Ascending aorta (tissue), 2 donors: ENCODE results near the gene SENP6. TPM values are rescaled to one million over a fixed set of nuclear protein-coding genes. Genes with fewer than 3 reads are reported as not detected.

ENCODE experiments used
- DNase-seq, 2 donors: peaks; one replicate each; pipeline ENCODE4 v3.0.0-alpha.2; 2019; ENCODE audit warnings: low spot score in 2 of 2
- H3K27ac ChIP-seq, 2 donors: fragments of 200-600 bp; sonication (generic); one replicate each; pipeline ENCODE4 v1.5.1; 2016 to 2017; ENCODE audit warnings: mild to moderate bottlenecking in 1 of 2
- H3K27me3 ChIP-seq: fragments of 200-600 bp; sonication (generic); one replicate; pipeline ENCODE4 v1.5.1; 2017
- H3K36me3 ChIP-seq, 2 donors: fragments of 200-600 bp; sonication (generic); one replicate each; pipeline ENCODE4 v1.5.1; 2016
- H3K4me1 ChIP-seq, 2 donors: fragments of 200-600 bp; sonication (generic); one replicate each; pipeline ENCODE4 v1.5.1; 2016 to 2017; ENCODE audit warnings: mild to moderate bottlenecking in 1 of 2
- H3K4me3 ChIP-seq, 2 donors: fragments of 200-600 bp; sonication (generic); one replicate each; pipeline ENCODE4 v1.5.1; 2016 to 2017; ENCODE audit warnings: mild to moderate bottlenecking in 1 of 2
- H3K9me3 ChIP-seq, 2 donors: fragments of 200-600 bp; sonication (generic); one replicate each; pipeline ENCODE4 v1.5.1; 2016
- CTCF ChIP-seq, 3 experiments: fragments of 200-600 bp in 2 of 3; fragments of 450-650 bp in 1 of 3; sonication (generic) in 2 of 3; IDR thresholded peaks; one replicate each; pipeline ENCODE4 v1.5.1; 2016 to 2019; ENCODE audit warnings: antibody characterized with exemption in 3 of 3, mild to moderate bottlenecking in 1 of 3, moderate library complexity in 1 of 3
- intact Hi-C: fragments of 100-400 bp; cut with DNase I; formaldehyde crosslinking; loops from one replicate; pipeline ENCODE4 v1.15.1; 2023
- total RNA-seq: library from RNA; depleted of rRNA; stranded (reverse); fragments of >200 nt; gene quantifications from one replicate; pipeline ENCODE4 v1.1.0, GENCODE V29; 2016

SENP6 gene
- total RNA-seq, 1 donor from 2014 or later: 24.4 TPM

GRCh38 chr6:75745404-75745803, 143.7 kb downstream of the SENP6 start:
- H3K4me1 ChIP-seq: no peaks in the 10 kb centered on the region
- no peaks in the 10 kb centered on the region for H3K36me3 ChIP-seq
- H3K27me3 ChIP-seq: no peaks in the 10 kb centered on the region
- DNase-seq: no peak
- H3K27ac ChIP-seq: no peak overlapping the region
- H3K9me3 ChIP-seq: no peaks in the 10 kb centered on the region
- H3K4me3 ChIP-seq: no peak overlapping the region
- intact Hi-C loops: no loop called here
- no peak for TF ChIP-seq CTCF (IDR thresholded peaks at IDR 0.05)

GRCh38 chr6:75746221-75746620, 144.5 kb downstream of the SENP6 start:
- TF ChIP-seq CTCF (IDR thresholded peaks at IDR 0.05): no peak
- no peaks in the 10 kb centered on the region for H3K36me3 ChIP-seq
- H3K4me1 ChIP-seq: no peaks in the 10 kb centered on the region
- no peak overlapping the region for H3K4me3 ChIP-seq
- intact Hi-C loops: no loop called here
- H3K27ac ChIP-seq: no peak overlapping the region
- DNase-seq: no peak
- H3K9me3 ChIP-seq: no peaks in the 10 kb centered on the region
- no peaks in the 10 kb centered on the region for H3K27me3 ChIP-seq

- Histone ChIP-seq H3K4me1 (no peaks in the 10 kb centered on the region), H3K27me3 (no peaks in the 10 kb centered on the region), H3K9me3 (no peaks in the 10 kb centered on the region), H3K27ac (no peak overlapping the region), H3K36me3 (no peaks in the 10 kb centered on the region), H3K4me3 (no peak overlapping the region)
- intact Hi-C loops: no loop called here
- no peak for DNase-seq
- TF ChIP-seq CTCF (IDR thresholded peaks at IDR 0.05): no peak
These were observed 145.7 kb downstream of the SENP6 start for GRCh38 chr6:75747152-75747992.

- no peaks in the 10 kb centered on the region for H3K9me3 ChIP-seq
- no peaks in the 10 kb centered on the region for H3K36me3 ChIP-seq
- no peaks in the 10 kb centered on the region for H3K27me3 ChIP-seq
- H3K4me1 ChIP-seq: no peaks in the 10 kb centered on the region
- DNase-seq: no peak
- TF ChIP-seq CTCF (IDR thresholded peaks at IDR 0.05): no peak
- intact Hi-C loops: no loop called here
- peak overlapping the region; percentile 92 to 95 for H3K4me3 ChIP-seq
- peak overlapping the region; percentile 70 to 82 for H3K27ac ChIP-seq
These were observed 146.5 kb downstream of the SENP6 start for GRCh38 chr6:75748003-75748742.

GRCh38 chr6:75748743-75749538, 147.3 kb downstream of the SENP6 start, which contains the start of gene MYO6:
Gene MYO6, plus strand, starts transcription at chr6:75749239. Its CDS starts 68,309 bp downstream, at chr6:75817548.
- DNase-seq: peak; percentile 23 to 83
- Histone ChIP-seq H3K27ac (peak within 1 kb of the TSS; percentile 70 to 82), H3K4me1 (peaks cover 0 to 6% of the 10 kb centered on the region in 2 donors), H3K4me3 (peak within 1 kb of the TSS; percentile 92 to 95), H3K36me3 (no peaks in the 10 kb centered on the region), H3K9me3 (no peaks in the 10 kb centered on the region), H3K27me3 (no peaks in the 10 kb centered on the region)
- intact Hi-C loops: no loop called here
- TF ChIP-seq CTCF (IDR thresholded peaks at IDR 0.05): no peak
